HTR-8/SVneo (cell line): ENCODE data around the gene GAD1.

Source experiments
- DNase-seq: peaks from one replicate; pipeline ENCODE4 v3.0.0; 2011; ENCODE audit warnings: low spot score, mixed read lengths; ENCODE audit not compliant: insufficient read length
- FAIRE-seq: peaks from 2 replicates; lab custom pipeline; 2011; peaks lifted over from hg19 to GRCh38; lab: Jason Lieb, UNC

Gene GAD1

DNA sequence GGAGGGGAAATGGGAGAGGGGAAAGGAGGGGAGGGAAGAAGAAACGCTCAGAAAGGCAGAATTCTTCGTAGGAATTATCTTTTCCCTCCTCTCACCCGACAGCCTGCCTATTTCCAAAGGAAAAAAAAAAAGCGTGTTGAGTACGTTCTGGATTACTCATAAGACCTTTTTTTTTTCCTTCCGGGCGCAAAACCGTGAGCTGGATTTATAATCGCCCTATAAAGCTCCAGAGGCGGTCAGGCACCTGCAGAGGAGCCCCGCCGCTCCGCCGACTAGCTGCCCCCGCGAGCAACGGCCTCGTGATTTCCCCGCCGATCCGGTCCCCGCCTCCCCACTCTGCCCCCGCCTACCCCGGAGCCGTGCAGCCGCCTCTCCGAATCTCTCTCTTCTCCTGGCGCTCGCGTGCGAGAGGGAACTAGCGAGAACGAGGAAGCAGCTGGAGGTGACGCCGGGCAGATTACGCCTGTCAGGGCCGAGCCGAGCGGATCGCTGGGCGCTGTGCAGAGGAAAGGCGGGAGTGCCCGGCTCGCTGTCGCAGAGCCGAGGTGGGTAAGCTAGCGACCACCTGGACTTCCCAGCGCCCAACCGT, at the start of gene GAD1:
Gene GAD1 (plus strand): TSS at position 384 of the 589 bp plus-strand sequence. CDS start 1,705 bp downstream, outside the sequence.
- DNase-seq (peak; percentile 69), FAIRE-seq (peak; percentile 69)

DNA sequence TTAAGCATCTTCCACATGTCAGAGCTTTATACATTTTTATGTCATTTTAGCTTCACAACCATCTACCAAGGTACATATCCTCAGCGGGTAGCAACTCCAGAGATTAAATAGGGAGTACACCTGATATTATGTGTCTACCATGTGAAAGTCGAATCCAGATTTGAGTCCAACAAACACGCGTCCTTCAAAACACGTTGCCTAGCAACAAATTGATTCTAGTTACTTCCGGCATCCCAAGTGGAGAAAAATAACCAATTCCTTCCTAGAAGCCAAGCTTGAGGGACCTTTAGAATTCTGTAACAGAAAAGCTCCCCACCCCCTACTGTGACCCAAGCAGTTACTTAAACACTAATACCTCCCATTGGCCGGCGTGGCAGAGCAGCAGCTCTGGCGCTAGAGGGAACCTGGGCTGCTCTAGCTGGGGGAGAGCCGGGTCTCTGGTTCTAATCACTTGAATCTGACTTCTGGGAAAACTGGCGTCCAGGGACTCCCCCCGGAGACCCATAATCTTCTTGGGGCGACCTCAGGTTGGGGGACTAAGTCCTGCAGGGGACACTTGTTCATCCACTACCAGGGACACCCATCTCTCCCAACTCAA, 46.6 kb upstream of the GAD1 start, which contains the start of gene ERICH2:
Gene ERICH2 (plus strand): TSS at position 371 of the 598 bp plus-strand sequence. CDS start 304 bp downstream, outside the sequence.
- DNase-seq (peak; percentile 54), FAIRE-seq (no peak)

DNA sequence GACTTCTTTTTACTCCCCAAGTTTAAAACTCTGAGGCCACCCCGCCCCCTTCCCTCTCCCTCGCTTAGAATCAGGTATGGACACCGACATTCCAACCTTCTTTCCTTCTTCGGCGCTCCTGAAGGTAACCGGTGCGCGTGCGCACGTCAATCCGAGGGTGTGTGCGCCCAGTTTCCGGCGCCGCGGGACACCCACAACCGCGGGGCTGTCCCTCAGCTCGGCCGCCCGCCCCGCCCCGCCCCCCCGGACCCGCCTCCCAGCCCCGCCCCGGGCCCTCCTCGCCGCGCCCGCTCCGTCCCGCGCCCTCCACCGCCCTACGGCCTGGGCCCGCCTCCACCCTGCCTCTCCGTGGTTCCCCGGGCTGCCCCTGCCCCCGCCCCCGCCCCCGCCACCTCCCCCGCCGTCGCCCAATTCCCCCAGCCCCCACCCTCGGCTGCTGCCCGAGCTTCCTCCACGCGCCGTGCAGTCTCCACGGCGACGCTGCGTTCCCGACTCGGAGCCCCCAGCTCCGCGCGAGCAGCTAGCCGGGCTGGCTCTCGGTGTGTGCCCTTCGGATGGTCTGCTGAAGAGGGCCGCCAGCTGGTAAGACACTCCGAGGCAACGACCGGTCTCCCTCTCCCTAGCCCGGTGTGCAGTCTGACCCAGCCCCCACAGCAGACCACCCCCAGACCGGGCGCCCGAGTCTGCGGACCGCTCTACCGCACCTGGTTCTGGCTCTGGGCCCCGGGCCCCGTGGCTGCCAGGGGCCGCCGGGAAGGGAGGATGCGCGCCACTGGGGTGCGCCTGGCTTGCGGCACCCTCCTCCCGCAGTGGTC, 45.9 kb upstream of the GAD1 start:
- FAIRE-seq = peak; percentile 57
- peak; percentile 81 for DNase-seq

- no peak for FAIRE-seq
Observed at GRCh38 chr2:170771421-170771937, 45.2 kb upstream of the GAD1 start.

DNA sequence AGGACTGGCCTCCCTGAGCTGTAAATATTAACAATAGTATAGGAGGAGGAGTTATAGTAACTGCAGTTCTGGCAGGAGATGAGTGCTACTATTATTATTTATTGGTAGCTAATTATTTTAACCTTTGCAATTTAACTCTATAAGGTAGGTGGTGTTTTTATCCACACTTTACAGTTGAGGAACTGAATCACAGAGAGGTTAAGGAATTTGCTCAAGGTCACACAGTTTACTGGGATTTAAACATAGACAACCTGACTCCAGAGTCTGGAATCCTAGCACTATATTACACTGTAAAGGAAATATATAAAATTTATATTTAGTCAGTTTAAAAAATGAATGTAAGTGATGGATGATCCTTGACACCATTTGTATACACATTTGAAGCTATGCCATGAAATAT, 44.4 kb upstream of the GAD1 start:
- FAIRE-seq = no peak
- no peak for DNase-seq

More at GRCh38 chr2:170771421-170771937, 45.2 kb upstream of the GAD1 start:
- no peak for DNase-seq

DNA sequence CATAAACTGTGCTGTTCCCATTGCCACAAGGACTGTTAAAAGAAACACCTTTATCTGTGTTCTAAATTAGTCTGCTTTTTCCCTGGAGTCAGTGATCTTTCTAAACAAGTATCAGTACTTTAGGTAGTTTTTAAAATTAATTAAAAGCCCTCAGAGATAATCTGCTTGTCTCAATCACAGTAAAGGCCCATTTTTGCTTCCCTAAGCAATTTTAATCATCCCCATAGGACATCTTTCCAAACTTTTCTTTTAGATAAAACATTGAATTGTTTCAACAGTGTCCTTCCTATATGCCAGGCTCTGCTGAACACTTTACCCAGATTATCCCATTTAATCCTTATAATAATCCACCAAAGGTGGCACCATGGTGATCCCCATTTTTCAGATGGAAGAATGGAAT, 42.6 kb upstream of the GAD1 start:
- DNase-seq (no peak), FAIRE-seq (no peak)

GRCh38 chr2:170778900-170779299, 37.8 kb upstream of the GAD1 start:
- DNase-seq = no peak
- no peak for FAIRE-seq

DNA sequence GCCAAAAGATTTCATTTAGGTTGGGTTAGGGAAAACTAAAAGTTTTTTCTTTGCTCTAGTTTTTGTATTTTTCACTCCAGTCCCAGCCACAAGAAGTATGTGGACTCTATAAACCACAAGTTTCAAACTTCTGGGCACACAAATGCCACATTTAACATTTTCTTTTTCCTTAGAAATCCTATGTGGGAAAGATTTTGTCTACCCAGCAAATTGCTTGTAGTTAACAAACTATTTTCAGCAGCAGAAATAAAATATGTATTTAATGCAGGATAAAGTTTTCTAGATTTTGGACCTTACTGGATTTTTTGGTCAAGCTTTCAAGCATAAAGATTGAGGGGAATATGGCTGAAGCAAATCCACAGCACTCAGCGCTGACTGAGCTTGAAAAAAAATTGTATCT, 37.4 kb upstream of the GAD1 start:
- no peak for DNase-seq
- FAIRE-seq = no peak

GRCh38 chr2:170782673-170783072, 34.0 kb upstream of the GAD1 start:
- FAIRE-seq (no peak), DNase-seq (no peak)

DNA sequence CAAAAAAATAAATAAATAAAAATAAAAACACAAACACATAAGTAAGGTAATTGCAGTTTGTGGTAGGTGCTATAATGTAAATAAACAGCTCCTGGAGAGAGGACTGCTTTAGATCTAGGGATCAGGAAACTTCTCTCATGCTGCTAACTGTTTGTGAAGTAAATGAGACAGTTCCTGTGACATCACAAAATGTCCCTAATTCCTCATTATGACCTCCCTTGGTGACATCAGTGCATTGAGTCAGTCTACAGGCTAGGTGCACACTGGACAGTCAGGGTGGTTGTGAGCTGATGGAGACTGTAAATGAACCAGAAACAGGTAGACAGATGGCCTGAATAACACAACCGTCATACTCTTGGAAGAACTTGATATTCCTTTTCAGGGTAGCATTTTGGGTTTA, 33.1 kb upstream of the GAD1 start:
- no peak for DNase-seq
- no peak for FAIRE-seq

DNA sequence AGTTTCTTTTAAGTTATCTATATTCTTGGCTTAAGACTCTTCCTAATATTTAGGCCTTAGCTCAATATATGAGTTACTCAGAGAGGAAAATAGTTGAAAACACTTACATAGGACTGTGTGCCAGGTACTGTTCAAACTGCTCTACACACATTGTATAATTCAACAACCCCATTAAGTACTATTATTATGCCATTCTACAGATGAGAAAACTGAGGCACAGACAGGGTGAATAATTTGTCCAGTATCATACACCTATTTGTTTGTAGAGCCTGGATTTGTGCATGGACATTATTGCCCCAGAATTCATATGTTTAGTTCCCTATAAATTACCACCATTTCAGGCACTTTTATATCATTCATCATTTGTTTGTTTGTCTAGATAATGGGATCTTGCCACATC, 17.7 kb upstream of the GAD1 start:
- DNase-seq = no peak
- FAIRE-seq = no peak

DNA sequence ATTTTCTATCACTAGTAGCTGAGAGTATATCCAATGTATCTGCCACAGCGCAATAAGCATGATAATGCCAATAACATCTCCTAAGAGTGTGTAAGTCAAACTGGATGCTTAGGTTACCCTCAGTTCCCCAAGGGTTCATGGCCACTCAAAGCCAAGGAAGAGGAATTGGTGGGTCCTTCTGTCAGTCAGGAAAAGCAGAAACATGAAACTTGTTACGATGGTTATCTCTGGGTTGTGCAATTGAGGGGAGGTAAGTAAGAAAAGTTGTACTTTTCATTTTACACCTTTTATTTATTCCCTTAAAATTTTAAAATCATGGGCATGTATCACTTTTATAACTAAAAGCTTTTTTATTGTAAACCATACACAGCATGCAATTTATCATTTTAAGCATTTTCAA, 10.1 kb upstream of the GAD1 start:
- FAIRE-seq (no peak), DNase-seq (no peak)

GRCh38 chr2:170812710-170813600, 3.7 kb upstream of the GAD1 start:
- DNase-seq (peak; percentile 59), FAIRE-seq (no peak)

GRCh38 chr2:170813611-170814532, 2.8 kb upstream of the GAD1 start:
- FAIRE-seq (no peak), DNase-seq (no peak)

GRCh38 chr2:170814533-170815230, 2.0 kb upstream of the GAD1 start:
- DNase-seq (no peak), FAIRE-seq (no peak)

- no peak for DNase-seq
- FAIRE-seq = no peak
Observed at GRCh38 chr2:170815311-170815710, 1.4 kb upstream of the GAD1 start.

DNA sequence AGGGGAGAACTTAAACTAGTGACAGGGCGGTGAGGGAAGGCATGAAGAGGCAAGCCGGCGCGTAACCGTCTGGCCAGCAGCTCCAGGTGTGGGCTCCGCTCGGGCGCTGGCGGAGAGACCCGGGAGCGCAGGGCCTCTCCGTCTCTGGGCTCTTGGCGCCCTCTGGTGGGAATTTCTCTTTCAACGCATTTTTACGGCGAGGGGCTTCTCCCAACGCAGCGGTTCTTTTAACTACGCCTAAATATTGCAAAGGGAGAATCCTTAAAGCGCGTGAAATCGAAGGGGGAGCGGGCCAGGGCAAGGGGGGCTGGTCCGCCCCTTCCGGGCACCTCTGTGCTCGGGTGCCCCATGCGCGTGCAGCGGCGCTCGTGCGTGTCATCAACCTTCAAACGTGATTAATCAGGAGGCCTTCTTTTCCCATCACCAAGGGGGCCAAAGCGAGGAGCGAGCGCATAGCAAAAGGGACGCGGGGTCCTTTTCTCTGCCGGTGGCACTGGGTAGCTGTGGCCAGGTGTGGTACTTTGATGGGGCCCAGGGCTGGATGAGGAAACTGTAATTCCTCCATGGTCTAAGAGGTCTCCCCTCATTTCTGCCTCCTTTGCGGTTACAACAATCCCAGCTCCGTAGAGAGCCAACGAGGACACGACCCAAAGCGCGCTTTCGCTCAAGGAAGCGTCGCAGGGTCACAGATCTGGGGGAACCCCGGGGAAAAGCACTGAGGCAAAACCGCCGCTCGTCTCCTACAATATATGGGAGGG, 762 bp upstream of the GAD1 start:
- peak; percentile 65 for DNase-seq
- FAIRE-seq = no peak
